ENCODE measurements around the gene OXGR1.
"Not testable (repeated sequence)": the region's sequence is repeated elsewhere in the genome, so short reads cannot be mapped to it uniquely, and the experiment has no call there.

OXGR1 gene

GRCh38 chr13:97027162-97027554, 32.9 kb upstream of the OXGR1 start:
- Histone ChIP-seq H3K4me3 (ENCODE audit: severe bottlenecking) (no peak overlapping the region), H3K4me1 (ENCODE audit: insufficient read depth, poor library complexity, severe bottlenecking) (no peaks in the 10 kb centered on the region), H3K27me3 (ENCODE audit: insufficient read depth, poor library complexity, severe bottlenecking) (no peaks in the 10 kb centered on the region), H3K27ac (ENCODE audit: poor library complexity, severe bottlenecking) (no peak overlapping the region), H3K9me3 (ENCODE audit: severe bottlenecking) (no peaks in the 10 kb centered on the region), H3K36me3 (ENCODE audit: low read depth) (no peaks in the 10 kb centered on the region)
- TF ChIP-seq, protein P1, sequence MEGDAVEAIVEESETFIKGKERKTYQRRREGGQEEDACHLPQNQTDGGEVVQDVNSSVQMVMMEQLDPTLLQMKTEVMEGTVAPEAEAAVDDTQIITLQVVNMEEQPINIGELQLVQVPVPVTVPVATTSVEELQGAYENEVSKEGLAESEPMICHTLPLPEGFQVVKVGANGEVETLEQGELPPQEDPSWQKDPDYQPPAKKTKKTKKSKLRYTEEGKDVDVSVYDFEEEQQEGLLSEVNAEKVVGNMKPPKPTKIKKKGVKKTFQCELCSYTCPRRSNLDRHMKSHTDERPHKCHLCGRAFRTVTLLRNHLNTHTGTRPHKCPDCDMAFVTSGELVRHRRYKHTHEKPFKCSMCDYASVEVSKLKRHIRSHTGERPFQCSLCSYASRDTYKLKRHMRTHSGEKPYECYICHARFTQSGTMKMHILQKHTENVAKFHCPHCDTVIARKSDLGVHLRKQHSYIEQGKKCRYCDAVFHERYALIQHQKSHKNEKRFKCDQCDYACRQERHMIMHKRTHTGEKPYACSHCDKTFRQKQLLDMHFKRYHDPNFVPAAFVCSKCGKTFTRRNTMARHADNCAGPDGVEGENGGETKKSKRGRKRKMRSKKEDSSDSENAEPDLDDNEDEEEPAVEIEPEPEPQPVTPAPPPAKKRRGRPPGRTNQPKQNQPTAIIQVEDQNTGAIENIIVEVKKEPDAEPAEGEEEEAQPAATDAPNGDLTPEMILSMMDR (IDR thresholded peaks at IDR 0.05; ENCODE audit: poor library complexity, severe bottlenecking): no peak
- DNase-seq (ENCODE audit: low spot score) (no peak), ATAC-seq (ENCODE audit: low read depth) (no peak)

DNA sequence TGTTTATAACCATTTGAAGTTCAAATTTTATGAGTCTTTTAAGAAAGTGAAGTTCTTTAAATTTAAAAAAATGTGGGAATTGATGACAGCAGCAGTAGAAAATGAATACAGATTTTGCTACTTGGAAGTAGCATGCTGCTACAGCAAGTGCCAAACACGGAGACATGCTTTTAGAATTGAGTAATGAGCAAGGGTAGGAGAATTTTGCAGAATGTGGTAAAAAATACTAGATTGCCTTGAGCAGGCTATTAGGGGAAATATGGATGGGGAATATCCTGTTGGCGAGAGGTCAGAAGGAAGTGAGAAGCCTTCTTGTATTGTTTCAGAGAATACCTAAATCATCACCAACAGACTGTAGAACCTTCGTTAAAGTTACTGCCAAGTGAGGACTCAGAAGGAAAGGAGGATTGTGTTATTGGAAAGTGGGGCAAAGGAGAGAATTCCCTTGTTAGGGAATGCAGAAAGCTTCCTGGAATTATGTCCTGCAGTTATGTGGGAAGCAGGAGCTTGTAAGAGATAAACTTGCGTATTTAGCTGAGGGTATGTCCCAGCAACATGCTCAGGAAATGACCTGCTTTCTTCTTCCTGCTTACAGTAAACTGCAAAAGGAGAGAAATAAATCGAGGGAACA, 32.4 kb upstream of the OXGR1 start:
- TF ChIP-seq, protein P1 (IDR thresholded peaks at IDR 0.05; ENCODE audit: poor library complexity, severe bottlenecking): no peak
- no peaks in the 10 kb centered on the region for H3K4me1 ChIP-seq (ENCODE audit: insufficient read depth, poor library complexity, severe bottlenecking)

GRCh38 chr13:97023812-97024211, 29.5 kb upstream of the OXGR1 start:
- not testable (repeated sequence) for H3K9me3 ChIP-seq (ENCODE audit: severe bottlenecking); H3K36me3 ChIP-seq (ENCODE audit: low read depth); DNase-seq (ENCODE audit: low spot score); ATAC-seq (ENCODE audit: low read depth); H3K4me3 ChIP-seq (ENCODE audit: severe bottlenecking); H3K4me1 ChIP-seq (ENCODE audit: insufficient read depth, poor library complexity, severe bottlenecking); H3K27ac ChIP-seq (ENCODE audit: poor library complexity, severe bottlenecking)
- H3K27me3 ChIP-seq (ENCODE audit: insufficient read depth, poor library complexity, severe bottlenecking): peaks cover 29% of the 10 kb centered on the region

More for the DNA sequence above, 32.4 kb upstream of the OXGR1 start:
- no peak for ATAC-seq (ENCODE audit: low read depth)
- Histone ChIP-seq H3K36me3 (ENCODE audit: low read depth) (no peaks in the 10 kb centered on the region), H3K27ac (ENCODE audit: poor library complexity, severe bottlenecking) (no peak overlapping the region), H3K27me3 (ENCODE audit: insufficient read depth, poor library complexity, severe bottlenecking) (peaks cover 4% of the 10 kb centered on the region), H3K9me3 (ENCODE audit: severe bottlenecking) (no peaks in the 10 kb centered on the region), H3K4me3 (ENCODE audit: severe bottlenecking) (no peak overlapping the region)
- DNase-seq (ENCODE audit: low spot score): no peak

DNA sequence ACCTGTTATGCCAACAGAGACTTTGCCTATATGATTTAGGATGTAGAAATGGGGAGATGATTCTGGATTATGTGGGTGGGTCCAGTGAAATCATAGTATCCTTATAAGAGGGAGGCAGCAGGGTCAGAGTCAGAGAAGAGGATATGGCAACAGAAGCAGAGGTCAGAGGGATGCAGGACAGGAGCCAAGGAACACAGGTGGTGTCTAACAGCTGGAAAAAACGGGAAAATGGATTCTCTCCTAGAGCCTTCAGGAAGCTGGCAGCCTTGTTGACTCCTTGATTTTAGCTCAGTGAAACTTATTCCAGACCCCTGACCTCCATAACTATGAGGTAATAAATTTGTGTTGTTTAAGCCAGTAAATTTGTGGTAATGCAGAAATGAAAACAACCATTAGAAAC, 28.8 kb upstream of the OXGR1 start:
- no peak overlapping the region for H3K27ac ChIP-seq (ENCODE audit: poor library complexity, severe bottlenecking)

GRCh38 chr13:97021241-97021640, 27.0 kb upstream of the OXGR1 start:
- Histone ChIP-seq H3K9me3 (ENCODE audit: severe bottlenecking) (no peaks in the 10 kb centered on the region), H3K4me3 (ENCODE audit: severe bottlenecking) (no peak overlapping the region), H3K4me1 (ENCODE audit: insufficient read depth, poor library complexity, severe bottlenecking) (no peaks in the 10 kb centered on the region), H3K36me3 (ENCODE audit: low read depth) (no peaks in the 10 kb centered on the region), H3K27ac (ENCODE audit: poor library complexity, severe bottlenecking) (no peak overlapping the region), H3K27me3 (ENCODE audit: insufficient read depth, poor library complexity, severe bottlenecking) (peaks cover 35% of the 10 kb centered on the region)
- ATAC-seq (ENCODE audit: low read depth) (no peak), DNase-seq (ENCODE audit: low spot score) (no peak)
- TF ChIP-seq, protein P1 (IDR thresholded peaks at IDR 0.05; ENCODE audit: poor library complexity, severe bottlenecking): no peak

More for the DNA sequence above, 28.8 kb upstream of the OXGR1 start:
- Histone ChIP-seq H3K4me3 (ENCODE audit: severe bottlenecking) (no peak overlapping the region), H3K36me3 (ENCODE audit: low read depth) (no peaks in the 10 kb centered on the region), H3K27me3 (ENCODE audit: insufficient read depth, poor library complexity, severe bottlenecking) (peaks cover 35% of the 10 kb centered on the region), H3K9me3 (ENCODE audit: severe bottlenecking) (no peaks in the 10 kb centered on the region), H3K4me1 (ENCODE audit: insufficient read depth, poor library complexity, severe bottlenecking) (no peaks in the 10 kb centered on the region)
- ATAC-seq (ENCODE audit: low read depth): no peak
- TF ChIP-seq, protein P1 (IDR thresholded peaks at IDR 0.05; ENCODE audit: poor library complexity, severe bottlenecking): no peak
- no peak for DNase-seq (ENCODE audit: low spot score)

Measured in RWPE2 (cell line).